Adrenal gland (tissue), 5 donors: ENCODE results near the gene NACAD.

Experiments used
- POLR2A ChIP-seq, 2 donors: fragments of 450-650 bp; IDR thresholded peaks; one replicate each; pipeline ENCODE4 v1.6.1; 2017; ENCODE audit warnings: antibody characterized with exemption in 2 of 2, mild to moderate bottlenecking in 2 of 2, moderate library complexity in 1 of 2
- TF ChIP-seq, protein P1 (sequence below), 6 experiments: fragments of 450-650 bp in 4 of 6; fragments of 200-600 bp in 2 of 6; sonication (generic) in 1 of 6; IDR thresholded peaks; 1 replicate in 5 of 6; 2 replicates in 1 of 6; pipeline versions ENCODE4 v1.5.1 to v1.8.0; 2016 to 2021; ENCODE audit warnings: antibody characterized with exemption in 6 of 6, mild to moderate bottlenecking in 2 of 6, moderate library complexity in 1 of 6
- donor health status: DM: no; HTN: no; CAD: no.

DNA sequence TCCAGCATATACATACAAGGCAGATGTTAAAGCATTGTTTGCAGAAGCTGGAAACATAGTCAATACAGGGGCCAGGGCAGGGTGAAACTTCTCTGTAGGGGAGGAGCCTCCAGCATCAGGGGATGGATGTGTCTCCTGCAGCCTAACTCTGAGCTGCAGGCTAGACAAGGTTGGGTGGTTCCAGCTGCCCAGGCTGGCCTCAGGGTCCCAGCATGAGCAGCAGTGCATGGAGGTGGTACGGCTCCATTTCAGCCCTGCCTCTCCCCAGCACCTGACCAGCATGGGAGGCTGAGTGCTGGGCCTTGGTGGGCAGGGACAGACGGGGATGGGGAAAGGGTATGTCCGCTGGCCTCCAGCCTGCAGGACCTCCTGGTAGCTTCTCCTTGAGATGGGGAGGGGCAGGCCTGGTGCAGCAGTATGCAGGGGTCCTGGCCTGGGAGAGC is 30.1 kb upstream of the NACAD start:
- TF ChIP-seq, protein P1, sequence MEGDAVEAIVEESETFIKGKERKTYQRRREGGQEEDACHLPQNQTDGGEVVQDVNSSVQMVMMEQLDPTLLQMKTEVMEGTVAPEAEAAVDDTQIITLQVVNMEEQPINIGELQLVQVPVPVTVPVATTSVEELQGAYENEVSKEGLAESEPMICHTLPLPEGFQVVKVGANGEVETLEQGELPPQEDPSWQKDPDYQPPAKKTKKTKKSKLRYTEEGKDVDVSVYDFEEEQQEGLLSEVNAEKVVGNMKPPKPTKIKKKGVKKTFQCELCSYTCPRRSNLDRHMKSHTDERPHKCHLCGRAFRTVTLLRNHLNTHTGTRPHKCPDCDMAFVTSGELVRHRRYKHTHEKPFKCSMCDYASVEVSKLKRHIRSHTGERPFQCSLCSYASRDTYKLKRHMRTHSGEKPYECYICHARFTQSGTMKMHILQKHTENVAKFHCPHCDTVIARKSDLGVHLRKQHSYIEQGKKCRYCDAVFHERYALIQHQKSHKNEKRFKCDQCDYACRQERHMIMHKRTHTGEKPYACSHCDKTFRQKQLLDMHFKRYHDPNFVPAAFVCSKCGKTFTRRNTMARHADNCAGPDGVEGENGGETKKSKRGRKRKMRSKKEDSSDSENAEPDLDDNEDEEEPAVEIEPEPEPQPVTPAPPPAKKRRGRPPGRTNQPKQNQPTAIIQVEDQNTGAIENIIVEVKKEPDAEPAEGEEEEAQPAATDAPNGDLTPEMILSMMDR (IDR thresholded peaks at IDR 0.05): no peak
- no peak for TF ChIP-seq POLR2A (IDR thresholded peaks at IDR 0.05)
